Endodermal cell (in vitro differentiated cells): ENCODE measurements around the gene KIF12. TPM values are rescaled to one million over a fixed set of nuclear protein-coding genes. Genes with fewer than 3 reads are reported as not detected.

Experiments used
- DNase-seq: peaks from one replicate; pipeline ENCODE4 v3.0.0-alpha.2; 2017
- H3K27ac ChIP-seq: 2 replicates; pipeline ENCODE4 v1.5.1; 2013; ENCODE audit warnings: mild to moderate bottlenecking, low read depth, low read length, moderate library complexity
- H3K27me3 ChIP-seq: 2 replicates; pipeline ENCODE4 v1.6.1; 2013; ENCODE audit warnings: mild to moderate bottlenecking, low read length, moderate library complexity; ENCODE audit not compliant: insufficient read depth, control insufficient read depth, poor library complexity, severe bottlenecking
- H3K36me3 ChIP-seq: 2 replicates; pipeline ENCODE4 v1.7.0; 2013; ENCODE audit warnings: mild to moderate bottlenecking, low read length, moderate library complexity; ENCODE audit not compliant: control insufficient read depth, insufficient read depth
- H3K4me1 ChIP-seq: one replicate; pipeline ENCODE4 v1.7.0; 2013; ENCODE audit warnings: low read length; ENCODE audit not compliant: control insufficient read depth, insufficient read depth
- H3K4me3 ChIP-seq: 2 replicates; pipeline ENCODE4 v1.5.1; 2013; ENCODE audit warnings: mild to moderate bottlenecking, low read length, moderate library complexity
- H3K9ac ChIP-seq: 2 replicates; pipeline ENCODE4 v1.6.1; 2013; ENCODE audit warnings: mild to moderate bottlenecking, low read length, moderate library complexity; ENCODE audit not compliant: poor library complexity, severe bottlenecking; ENCODE audit errors: extremely low read depth
- H3K9me3 ChIP-seq: 2 replicates; pipeline ENCODE4 v1.6.1; 2013; ENCODE audit warnings: mild to moderate bottlenecking, low read length, moderate library complexity; ENCODE audit not compliant: control insufficient read depth
- H3K27ac Mint-ChIP-seq: 2 replicates; pipeline ENCODE4 v1.8.0; 2020; ENCODE audit warnings: mixed read lengths
- H3K27me3 Mint-ChIP-seq: 2 replicates; pipeline ENCODE4 v1.8.0; 2021; ENCODE audit warnings: mild to moderate bottlenecking, mixed read lengths; ENCODE audit not compliant: insufficient read depth
- H3K36me3 Mint-ChIP-seq: 2 replicates; pipeline ENCODE4 v1.8.0; 2020; ENCODE audit warnings: low read depth, mixed read lengths
- H3K4me1 Mint-ChIP-seq: 2 replicates; pipeline ENCODE4 v1.8.0; 2020; ENCODE audit warnings: mixed read lengths
- H3K4me3 Mint-ChIP-seq: 2 replicates; pipeline ENCODE4 v1.8.0; 2020; ENCODE audit warnings: mild to moderate bottlenecking, moderate library complexity, mixed read lengths
- H3K9me3 Mint-ChIP-seq: 2 replicates; pipeline ENCODE4 v1.8.0; 2020; ENCODE audit warnings: mild to moderate bottlenecking, mixed read lengths
- CTCF ChIP-seq: fragments of 200-600 bp; sonication (generic); conservative IDR thresholded peaks from 2 replicates; pipeline ENCODE4 v1.5.0; 2021; ENCODE audit warnings: antibody characterized with exemption, mild to moderate bottlenecking
- WGBS, 2 experiments: methylation state at CpG; one replicate each; pipeline versions ENCODE4 v1.1.5 to v1.1.7; 2013; ENCODE audit warnings: missing lambda C conversion rate in 2 of 2, mixed read lengths in 1 of 2; ENCODE audit not compliant: insufficient coverage in 1 of 2, insufficient read length in 1 of 2; 5-methylcytosine and 5-hydroxymethylcytosine counted together
- total RNA-seq, 2 donors: library from RNA; stranded (reverse); fragmentation: NEBNext Ultra II Directional in 1 of 2; extraction: Animal tissue kit (Norgen Biotek cat#: 25700) in 1 of 2; gene quantifications; 2 replicates in 1 of 2; 3 replicates in 1 of 2; pipeline ENCODE4 v1.2.1, GENCODE V29; 2021

The KIF12 gene
- total RNA-seq, 2 donors from 2014 or later = 11.4 to 16.3 TPM

GRCh38 chr9:114096041-114096511 is 3.0 kb downstream of the KIF12 start:
- H3K27ac Mint-ChIP-seq = no peak overlapping the region
- peaks cover 44% of the 10 kb centered on the region for H3K27me3 Mint-ChIP-seq
- Histone ChIP-seq H3K4me1 (no peaks in the 10 kb centered on the region), H3K4me3 (no peak overlapping the region), H3K27me3 (peaks cover 49% of the 10 kb centered on the region), H3K9me3 (no peaks in the 10 kb centered on the region), H3K27ac (no peak overlapping the region), H3K36me3 (no peaks in the 10 kb centered on the region), H3K9ac (no peak overlapping the region)
- H3K4me1 Mint-ChIP-seq = peaks cover 12% of the 10 kb centered on the region
- DNase-seq = peak; percentile 86
- H3K4me3 Mint-ChIP-seq = no peak overlapping the region
- WGBS, 2 experiments = 77 to 84% methylated on average over 7 to 9 of the region's 9 CpGs
- peak; percentile 79 for TF ChIP-seq CTCF
- no peaks in the 10 kb centered on the region for H3K9me3 Mint-ChIP-seq
- H3K36me3 Mint-ChIP-seq = peaks cover 6% of the 10 kb centered on the region

- peaks cover 10% of the 10 kb centered on the region for H3K4me1 Mint-ChIP-seq
- no peak overlapping the region for H3K4me3 ChIP-seq
- H3K9ac ChIP-seq = no peak overlapping the region
- 94 to 95% methylated on average over 11 to 12 of the region's 12 CpGs for WGBS, 2 experiments
- no peak overlapping the region for H3K4me3 Mint-ChIP-seq
- no peak overlapping the region for H3K27ac ChIP-seq
- no peaks in the 10 kb centered on the region for H3K9me3 Mint-ChIP-seq
- H3K36me3 ChIP-seq = no peaks in the 10 kb centered on the region
- H3K36me3 Mint-ChIP-seq = peaks cover 6% of the 10 kb centered on the region
- H3K4me1 ChIP-seq = no peaks in the 10 kb centered on the region
- TF ChIP-seq CTCF = no peak
- peaks cover 33% of the 10 kb centered on the region for H3K27me3 Mint-ChIP-seq
- DNase-seq = peak; percentile 29
- no peaks in the 10 kb centered on the region for H3K9me3 ChIP-seq
- no peak overlapping the region for H3K27ac Mint-ChIP-seq
- H3K27me3 ChIP-seq = peaks cover 39% of the 10 kb centered on the region
Observed at GRCh38 chr9:114094971-114095370, 4.1 kb downstream of the KIF12 start.

GRCh38 chr9:114093761-114094505 is 5.2 kb downstream of the KIF12 start:
- no peaks in the 10 kb centered on the region for H3K9me3 ChIP-seq
- no peak overlapping the region for H3K4me3 ChIP-seq
- Mint-ChIP-seq H3K27me3 (peaks cover 22% of the 10 kb centered on the region), H3K4me3 (no peak overlapping the region), H3K27ac (no peak overlapping the region), H3K9me3 (no peaks in the 10 kb centered on the region), H3K4me1 (peaks cover under 1% of the 10 kb centered on the region), H3K36me3 (peaks cover 6% of the 10 kb centered on the region)
- H3K36me3 ChIP-seq = no peaks in the 10 kb centered on the region
- DNase-seq = peak; percentile 37
- no peak for TF ChIP-seq CTCF
- WGBS, 2 experiments = 87 to 91% methylated on average over 4 to 9 of the region's 9 CpGs
- H3K4me1 ChIP-seq = no peaks in the 10 kb centered on the region
- no peak overlapping the region for H3K9ac ChIP-seq
- H3K27ac ChIP-seq = no peak overlapping the region
- peaks cover 29% of the 10 kb centered on the region for H3K27me3 ChIP-seq
